ENCODE results near the gene ERC2. TPM values are rescaled to one million over a fixed set of nuclear protein-coding genes. Genes with fewer than 3 reads are reported as not detected.

ERC2 gene
- total and polyA plus RNA-seq, 8 donors, result 1.2 to 4.8 (median 2.3) TPM

GRCh38 chr3:56132762-56133161 is 335.5 kb downstream of the ERC2 start:
- no peak overlapping the region for H3K4me3 ChIP-seq
- no peaks in the 10 kb centered on the region for H3K36me3 ChIP-seq
- no peak for TF ChIP-seq CTCF (IDR thresholded peaks at IDR 0.05)
- FAIRE-seq, result no peak
- WGBS, 2 donors, result 71 to 73% methylated on average over 3 of the region's 3 CpGs
- H3K4me1 ChIP-seq, result no peaks in the 10 kb centered on the region
- intact Hi-C loops (cut with DNase I), result no loop called here
- H3K27me3 ChIP-seq, result no peaks in the 10 kb centered on the region
- no peak for ATAC-seq
- no peak overlapping the region for H3K27ac ChIP-seq
- no peak for DNase-seq
- H3K9me3 ChIP-seq, result no peaks in the 10 kb centered on the region

- Histone ChIP-seq H3K36me3 (no peaks in the 10 kb centered on the region), H3K4me3 (no peak overlapping the region), H3K9me3 (no peaks in the 10 kb centered on the region), H3K27ac (no peak overlapping the region), H3K27me3 (no peaks in the 10 kb centered on the region), H3K4me1 (no peaks in the 10 kb centered on the region)
- FAIRE-seq (no peak), DNase-seq (no peak), ATAC-seq (peak in 2 of 4 donors; percentile 79 to 80)
- TF ChIP-seq CTCF (IDR thresholded peaks at IDR 0.05), result no peak
- intact Hi-C loops (cut with DNase I), result no loop called here
- WGBS, 2 donors, result 51 to 64% methylated on average over 3 of the region's 3 CpGs
Observed at GRCh38 chr3:56131974-56132590, 336.2 kb downstream of the ERC2 start.

- H3K4me1 ChIP-seq, result no peaks in the 10 kb centered on the region
- no peaks in the 10 kb centered on the region for H3K27me3 ChIP-seq
- 82 to 83% methylated on average over 2 of the region's 2 CpGs for WGBS, 2 donors
- no peak for DNase-seq
- H3K4me3 ChIP-seq, result no peak overlapping the region
- no peak overlapping the region for H3K27ac ChIP-seq
- no peak for FAIRE-seq
- no peaks in the 10 kb centered on the region for H3K36me3 ChIP-seq
- ATAC-seq, result no peak
- intact Hi-C loops (cut with DNase I), result no loop called here
- TF ChIP-seq CTCF (IDR thresholded peaks at IDR 0.05), result no peak
- no peaks in the 10 kb centered on the region for H3K9me3 ChIP-seq
Observed at GRCh38 chr3:56130036-56130435, 338.2 kb downstream of the ERC2 start.

- TF ChIP-seq CTCF (IDR thresholded peaks at IDR 0.05), result no peak
- ATAC-seq, result no peak
- no peaks in the 10 kb centered on the region for H3K27me3 ChIP-seq
- H3K36me3 ChIP-seq, result no peaks in the 10 kb centered on the region
- FAIRE-seq, result no peak
- no peak for DNase-seq
- no peak overlapping the region for H3K27ac ChIP-seq
- no peaks in the 10 kb centered on the region for H3K4me1 ChIP-seq
- intact Hi-C loops (cut with DNase I), result no loop called here
- H3K4me3 ChIP-seq, result no peak overlapping the region
- H3K9me3 ChIP-seq, result no peaks in the 10 kb centered on the region
Observed at GRCh38 chr3:56126632-56127031, 341.6 kb downstream of the ERC2 start.

- no peak for FAIRE-seq
- WGBS, 2 donors, result 56 to 59% methylated on average over 5 of the region's 5 CpGs
Observed at GRCh38 chr3:56125358-56126005, 342.8 kb downstream of the ERC2 start.

More at GRCh38 chr3:56125358-56126005, 342.8 kb downstream of the ERC2 start:
- no peak for TF ChIP-seq CTCF (IDR thresholded peaks at IDR 0.05)
- H3K4me3 ChIP-seq, result no peak overlapping the region
- H3K27ac ChIP-seq, result no peak overlapping the region
- no peak for ATAC-seq
- H3K9me3 ChIP-seq, result no peaks in the 10 kb centered on the region
- intact Hi-C loops (cut with DNase I), result no loop called here
- no peaks in the 10 kb centered on the region for H3K36me3 ChIP-seq
- no peak for DNase-seq
- no peaks in the 10 kb centered on the region for H3K4me1 ChIP-seq
- no peaks in the 10 kb centered on the region for H3K27me3 ChIP-seq
